SK-MEL-5 (cell line): ENCODE measurements around the gene DGKA. TPM values are rescaled to one million over a fixed set of nuclear protein-coding genes. Genes with fewer than 3 reads are reported as not detected.

ENCODE experiments used
- DNase-seq: peaks from one replicate; pipeline ENCODE4 v3.0.0-alpha.2; 2016; ENCODE audit warnings: low read depth, low spot score
- in situ Hi-C: cut with HindIII; loops from 2 replicates; pipeline ENCODE4 v1.10.0; 2016; ENCODE audit warnings: low sequenced_read_pairs, high pct_unique_total_duplicates, low pct_unique_long_range_greater_than_20kb
- total RNA-seq: library from RNA; depleted of rRNA; stranded (reverse); fragments of >200 nt; shearing (Covaris generic); gene quantifications from 2 replicates; pipeline ENCODE4 v1.2.3, GENCODE V29; 2014

The DGKA gene
- total RNA-seq, 1 experiment from 2014 or later, result 5.7 TPM

DNA sequence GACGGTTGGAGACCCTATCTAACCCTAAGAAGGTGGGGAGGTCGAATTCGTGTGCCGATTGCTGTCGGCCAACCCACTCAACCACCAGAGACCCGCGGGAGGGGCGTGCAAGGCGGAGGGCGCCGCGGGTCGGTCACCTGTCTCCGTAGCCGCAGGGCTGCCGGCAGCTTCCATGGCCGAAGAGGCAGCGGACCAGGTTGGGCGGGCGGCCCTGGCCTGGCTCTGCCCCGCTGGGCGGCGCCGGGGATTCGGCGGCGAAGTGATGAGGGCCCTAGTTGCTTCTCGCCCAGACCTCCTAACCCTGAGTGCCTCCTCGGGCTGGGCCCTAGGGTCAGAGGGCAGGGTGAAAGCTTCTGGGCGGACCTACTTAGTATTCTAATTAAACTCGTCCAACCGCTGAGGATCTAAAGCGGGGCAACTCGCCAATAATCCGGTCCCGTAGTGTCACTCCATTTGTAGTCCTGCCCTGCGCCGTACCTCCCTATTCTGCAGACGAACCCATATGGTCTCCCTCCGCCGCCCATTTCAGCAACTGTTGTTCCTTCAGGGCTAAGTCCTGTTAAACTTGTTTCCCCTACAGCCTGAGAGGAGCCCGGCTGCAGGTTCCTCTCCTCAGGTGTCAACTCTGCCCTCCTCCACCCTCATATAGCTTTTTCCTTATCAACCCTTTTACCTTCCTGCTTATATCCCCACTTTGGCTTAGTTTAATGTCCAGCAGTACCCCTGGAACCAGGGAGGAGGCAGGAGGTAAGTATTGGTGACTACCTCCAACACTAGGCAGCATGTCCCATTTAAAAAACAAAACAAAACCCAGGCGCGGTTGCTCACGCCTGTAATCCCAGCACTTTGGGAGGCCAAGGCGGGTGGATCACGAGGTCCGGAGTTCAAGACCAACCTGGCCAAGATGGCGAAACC, 3.1 kb upstream of the DGKA start, which contains the start of gene PYM1:
Gene PYM1, minus strand, starts transcription at position 307 of the 915 bp plus-strand sequence. Its CDS starts 133 bp downstream, at position 174.
- in situ Hi-C loops, result no loop called here
- DNase-seq, result peak; percentile 59

DNA sequence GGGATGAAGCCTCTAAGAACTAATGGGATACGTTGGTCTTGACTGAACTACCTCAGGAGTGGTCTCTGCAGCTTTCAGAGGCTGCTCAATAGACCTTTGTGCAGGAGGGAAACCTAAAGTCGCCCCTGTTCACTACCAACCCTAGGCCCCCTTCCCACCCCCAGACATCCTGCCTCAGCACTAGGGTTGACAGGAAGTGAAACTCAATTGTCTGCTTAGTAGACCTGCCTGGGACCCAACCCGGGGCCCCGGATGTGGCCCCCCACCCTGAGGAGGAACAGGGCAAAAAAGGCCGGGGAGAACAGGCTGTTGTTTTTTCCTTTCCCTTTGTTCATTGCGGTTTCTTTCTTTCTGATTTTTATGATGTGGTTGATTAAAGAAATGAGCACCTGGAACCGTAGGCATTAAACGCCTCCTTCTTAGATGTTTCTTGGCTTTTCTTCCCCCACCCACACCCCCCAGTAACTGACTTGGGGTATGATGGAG, 1.6 kb upstream of the DGKA start:
- DNase-seq, result no peak
- in situ Hi-C loops, result no loop called here

DNA sequence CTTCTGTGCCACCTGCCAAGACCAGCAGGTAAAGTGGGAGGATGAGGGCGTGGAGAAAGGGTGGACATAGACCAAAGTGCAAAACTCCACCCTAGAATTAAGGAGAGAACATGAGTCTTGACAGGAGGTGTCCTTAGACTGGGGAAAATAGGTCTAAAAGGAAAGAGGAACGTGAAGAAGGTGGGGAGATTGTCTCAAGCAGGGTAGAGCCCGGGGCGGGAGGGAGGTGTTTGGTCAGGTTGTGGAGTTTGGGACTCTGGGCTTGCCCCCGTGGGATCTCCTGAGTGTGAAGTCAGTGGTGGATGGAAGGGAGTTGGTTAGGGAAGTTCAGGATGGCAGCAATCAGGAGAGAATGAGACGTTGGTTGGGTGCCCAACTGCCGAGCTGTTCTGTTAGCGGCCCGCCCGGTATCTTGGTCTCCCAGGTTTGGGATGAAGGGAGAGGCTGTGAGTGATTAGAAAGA, 386 bp downstream of the DGKA start:
- in situ Hi-C loops, result no loop called here
- DNase-seq, result no peak

DNA sequence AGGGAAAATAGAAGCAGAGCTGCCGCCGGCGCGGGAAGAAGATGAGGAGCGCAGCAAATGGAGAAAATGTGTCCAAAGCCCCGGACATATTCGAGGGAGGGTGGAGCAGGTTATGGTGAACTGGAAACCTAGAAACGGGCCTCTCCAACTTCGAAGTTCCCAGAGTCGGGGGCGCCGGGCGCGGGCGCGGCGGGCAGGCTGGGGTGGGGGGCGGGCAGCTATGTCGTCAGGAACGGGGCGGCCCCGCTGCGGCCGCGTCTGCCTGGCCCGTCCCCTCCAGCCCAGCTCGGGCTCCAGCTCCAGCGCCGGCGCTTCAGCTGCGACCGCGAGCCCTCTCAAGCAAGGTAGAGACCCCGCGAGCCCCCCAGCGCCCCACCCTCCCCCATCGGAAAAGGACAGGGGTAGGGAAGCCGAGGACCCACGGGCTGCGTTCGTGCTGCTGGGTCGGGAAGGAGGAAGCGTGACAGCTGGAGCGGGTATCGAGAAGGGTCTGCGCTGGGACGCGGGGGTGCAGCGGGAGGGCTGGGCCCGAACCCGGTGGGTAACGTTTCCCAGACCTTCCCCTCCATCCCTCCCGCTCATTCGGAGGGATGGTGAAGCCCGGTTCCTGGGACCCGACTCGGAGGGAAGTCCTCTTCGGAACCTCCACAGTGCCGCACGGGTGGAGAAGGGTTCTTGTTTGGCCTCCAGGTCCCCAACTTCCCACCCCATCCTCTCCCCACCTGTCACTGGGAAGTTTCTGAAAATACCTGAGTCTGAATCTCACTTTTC, 1.0 kb downstream of the DGKA start:
- DNase-seq, result no peak
- in situ Hi-C loops, result no loop called here

GRCh38 chr12:55932551-55932910, 1.6 kb downstream of the DGKA start:
- DNase-seq, result no peak
- in situ Hi-C loops, result no loop called here

- no peak for DNase-seq
- in situ Hi-C loops, result no loop called here
These were observed 2.3 kb downstream of the DGKA start for GRCh38 chr12:55933169-55933798.

- in situ Hi-C loops, result no loop called here
These were observed 3.1 kb downstream of the DGKA start for GRCh38 chr12:55933799-55934742.

GRCh38 chr12:55934773-55935172, 3.8 kb downstream of the DGKA start:
- in situ Hi-C loops, result no loop called here
- DNase-seq, result no peak

More at GRCh38 chr12:55933799-55934742, 3.1 kb downstream of the DGKA start:
- DNase-seq, result no peak

DNA sequence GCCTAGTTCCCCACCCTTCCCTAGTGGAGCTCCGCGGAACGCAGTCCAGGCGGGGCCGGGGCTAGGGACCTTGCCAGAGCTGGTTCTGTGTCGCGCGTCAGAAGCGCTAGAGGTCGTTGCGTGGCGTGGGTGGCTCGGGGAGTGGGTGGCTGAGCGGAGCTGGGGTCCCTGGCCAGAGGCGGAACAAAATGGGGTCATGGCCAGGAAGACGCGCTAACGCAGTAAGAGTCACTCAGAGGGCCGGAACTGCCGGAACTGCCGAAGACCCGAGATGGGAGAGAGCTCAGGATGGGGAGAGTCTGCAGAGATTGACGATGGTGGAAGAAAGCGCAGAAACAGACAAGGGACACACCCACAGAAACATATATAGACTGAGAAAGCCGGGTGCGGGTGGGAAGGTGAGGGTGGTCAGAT, 4.8 kb downstream of the DGKA start:
- in situ Hi-C loops, result no loop called here
- no peak for DNase-seq

GRCh38 chr12:55937981-55938380, 7.0 kb downstream of the DGKA start:
- in situ Hi-C loops, result no loop called here
- DNase-seq, result no peak

DNA sequence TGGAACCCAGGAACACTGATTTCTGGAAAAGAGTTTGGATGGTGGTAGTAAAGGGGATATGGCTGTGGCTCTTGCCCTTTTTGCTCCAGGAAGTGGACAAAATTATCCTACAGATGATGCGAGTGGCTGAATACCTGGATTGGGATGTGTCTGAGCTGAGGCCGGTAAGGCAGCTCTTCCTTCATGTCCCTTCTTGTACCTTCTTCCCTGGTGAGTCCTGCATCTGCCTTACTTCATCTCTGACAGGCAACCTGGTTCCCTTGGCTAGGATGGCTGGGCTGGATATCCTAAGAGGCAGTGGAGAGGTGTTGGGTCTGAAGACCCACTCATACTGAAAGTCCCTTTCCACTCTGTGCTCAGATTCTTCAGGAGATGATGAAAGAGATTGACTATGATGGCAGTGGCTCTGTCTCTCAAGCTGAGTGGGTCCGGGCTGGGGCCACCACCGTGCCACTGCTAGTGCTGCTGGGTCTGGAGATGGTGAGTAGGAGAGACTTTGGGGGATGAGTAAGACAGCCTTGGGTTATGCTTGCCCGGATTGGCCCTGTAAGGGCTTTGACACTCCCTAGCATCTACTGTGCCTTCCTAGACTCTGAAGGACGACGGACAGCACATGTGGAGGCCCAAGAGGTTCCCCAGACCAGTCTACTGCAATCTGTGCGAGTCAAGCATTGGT, 8.0 kb downstream of the DGKA start:
- in situ Hi-C loops, result no loop called here
- no peak for DNase-seq

- in situ Hi-C loops, result no loop called here
- peak; percentile 89 for DNase-seq
These were observed 9.2 kb downstream of the DGKA start for GRCh38 chr12:55940065-55940732.

- DNase-seq, result no peak
- in situ Hi-C loops, result no loop called here
These were observed 11.1 kb downstream of the DGKA start for GRCh38 chr12:55942055-55942454.

GRCh38 chr12:55942577-55943136, 11.7 kb downstream of the DGKA start:
- in situ Hi-C loops, result no loop called here

DNA sequence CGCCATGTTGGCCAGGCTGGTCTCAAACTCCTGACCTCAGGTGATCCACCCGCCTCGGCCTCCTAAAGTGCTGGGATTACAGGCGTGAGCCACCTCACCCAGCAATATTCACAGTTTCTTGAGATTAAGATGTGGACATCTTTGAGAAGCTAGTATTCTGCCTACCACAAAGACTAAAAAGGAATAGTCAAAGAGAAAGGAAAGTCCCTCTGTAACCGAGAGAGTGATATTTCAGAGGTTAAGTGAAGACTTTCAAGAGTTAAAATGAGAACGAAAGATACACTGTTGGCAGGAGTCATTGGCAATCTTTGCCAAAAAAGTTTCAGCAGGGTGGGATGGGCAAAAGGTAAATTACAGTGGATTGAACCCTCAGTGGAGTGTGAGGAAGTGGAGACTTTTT, 15.6 kb downstream of the DGKA start:
- in situ Hi-C loops, result no loop called here
- no peak for DNase-seq

More at GRCh38 chr12:55942577-55943136, 11.7 kb downstream of the DGKA start:
- DNase-seq, result no peak

DNA sequence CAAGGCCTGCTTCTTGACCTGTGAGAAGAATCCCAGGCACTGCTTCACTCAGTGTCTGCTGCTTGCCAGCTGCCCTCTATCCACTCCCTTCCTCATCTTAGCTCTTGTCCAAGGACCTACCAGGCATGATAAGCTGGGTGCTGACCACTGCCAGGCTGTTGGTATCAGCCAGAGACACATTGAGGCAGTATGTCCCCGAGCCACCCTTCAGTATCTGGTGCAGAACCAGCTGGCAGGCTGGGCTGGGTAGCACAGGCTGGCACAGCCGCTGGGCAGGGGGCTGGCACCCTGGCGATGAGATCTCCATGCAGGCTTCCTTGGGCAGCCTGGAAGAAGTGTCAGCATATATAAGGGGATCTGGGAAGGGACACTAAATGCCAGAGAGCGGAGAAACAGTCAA, 24.4 kb downstream of the DGKA start:
- in situ Hi-C loops, result no loop called here

More for the DNA sequence above, 24.4 kb downstream of the DGKA start:
- DNase-seq, result no peak
